HCT116 (cell line): Measurements from ENCODE around the gene ADH1C. TPM values are rescaled to one million over a fixed set of nuclear protein-coding genes. Genes with fewer than 3 reads are reported as not detected.

Experiments used
- ATAC-seq: fragments of 200-7000 bp; cut with Tn5 transposase; 2 replicates; pipeline ENCODE4 v1.9.1; 2020; ENCODE audit warnings: mild to moderate bottlenecking, moderate library complexity
- BruUV-seq: library from RNA; stranded (reverse); fragments of 400-500 nt; replicated peaks from 2 replicates; lab custom pipeline; 2021; lab: Mats Ljungman, UMichigan
- CTCF ChIA-PET: fragments of 300-600 bp; sonication (Branson Sonifier 250); formaldehyde crosslinking; loops from one replicate; lab custom pipeline; 2021; ENCODE audit warnings: antibody characterized with exemption; lab: Charles Lee
- POLR2A ChIA-PET: fragments of 300-600, 350-600 bp; sonication (Branson Sonifier 250); formaldehyde crosslinking; loops from one replicate; lab custom pipeline; 2021; ENCODE audit warnings: antibody characterized with exemption; lab: Charles Lee
- RAD21 ChIA-PET, 2 experiments: fragments of 300-600 bp; sonication (Branson Sonifier 250); formaldehyde crosslinking; loops; one replicate each; lab custom pipeline; 2023; ENCODE audit warnings: low total read pairs in 2 of 2; ENCODE audit not compliant: uncharacterized antibody in 2 of 2, unreplicated experiment in 2 of 2, low non-redundant PET in 1 of 2; lab: Charles Lee
- DNase-seq: peaks from one replicate; pipeline ENCODE4 v3.0.0-alpha.2; 2010; ENCODE audit warnings: low read depth, low spot score
- H2AFZ ChIP-seq: fragments of 200-600 bp; shearing (Covaris generic), sonication (generic); 2 replicates; pipeline ENCODE4 v1.6.1; 2017; ENCODE audit warnings: low read depth, mixed run types, mixed read lengths, antibody characterized with exemption, low read length; ENCODE audit not compliant: poor library complexity, severe bottlenecking
- H3K27ac ChIP-seq: 2 replicates; pipeline ENCODE4 v1.5.1; 2012; ENCODE audit warnings: low read depth, low read length
- H3K27me3 ChIP-seq: fragments of 200-600 bp; sonication (generic); 2 replicates; pipeline ENCODE4 v1.6.1; 2016; ENCODE audit warnings: mixed run types, low read length, mixed read lengths; ENCODE audit not compliant: insufficient read depth
- H3K36me3 ChIP-seq, 2 experiments: fragments of 200-500 bp in 1 of 2; fragments of 200-600 bp in 1 of 2; sonication (Bioruptor generic) in 1 of 2; sonication (generic) in 1 of 2; 2 replicates each; pipeline versions ENCODE4 v1.5.1 to v1.6.1; 2014 to 2016; ENCODE audit warnings: low read length in 2 of 2, inconsistent platforms in 1 of 2, mixed read lengths in 1 of 2, mixed run types in 1 of 2; ENCODE audit not compliant: insufficient read depth in 2 of 2, control insufficient read depth in 1 of 2
- H3K4me1 ChIP-seq, 2 experiments: fragments of 200-600 bp in 1 of 2; sonication (generic) in 1 of 2; 2 replicates each; pipeline versions ENCODE4 v1.5.1 to v1.6.1; 2012 to 2017; ENCODE audit warnings: low read length in 2 of 2, inconsistent platforms in 1 of 2, mild to moderate bottlenecking in 1 of 2, mixed read lengths in 1 of 2, mixed run types in 1 of 2, moderate library complexity in 1 of 2; ENCODE audit not compliant: insufficient read depth in 2 of 2, control insufficient read depth in 1 of 2
- H3K4me2 ChIP-seq: fragments of 200-600 bp; sonication (generic); 2 replicates; pipeline ENCODE4 v1.6.1; 2017; ENCODE audit warnings: mixed run types, low read length, mixed read lengths
- H3K4me3 ChIP-seq, 2 experiments: fragments of 200-600 bp in 1 of 2; sonication (generic) in 1 of 2; replicated peaks in 1 of 2; 2 replicates each; pipeline ENCODE4 v1.5.1; 2011 to 2016; ENCODE audit warnings: low read length in 2 of 2, control low read depth in 1 of 2, low read depth in 1 of 2, mild to moderate bottlenecking in 1 of 2, mixed read lengths in 1 of 2, mixed run types in 1 of 2
- H3K79me2 ChIP-seq: fragments of 200-600 bp; sonication (generic); 2 replicates; pipeline ENCODE4 v1.6.1; 2017; ENCODE audit warnings: mild to moderate bottlenecking, mixed run types, low read length, moderate library complexity, mixed read lengths; ENCODE audit not compliant: insufficient read depth
- H3K9ac ChIP-seq: fragments of 200-600 bp; sonication (generic); 2 replicates; pipeline ENCODE4 v1.6.1; 2016; ENCODE audit warnings: low read length, mixed read lengths
- H3K9me2 ChIP-seq: fragments of 200-600 bp; sonication (generic), shearing (Covaris generic); 2 replicates; pipeline ENCODE4 v1.6.1; 2017; ENCODE audit warnings: mixed run types, mild to moderate bottlenecking, moderate library complexity; ENCODE audit not compliant: insufficient read depth
- H3K9me3 ChIP-seq, 2 experiments: fragments of 200-500 bp in 1 of 2; fragments of 200-600 bp in 1 of 2; sonication (Bioruptor generic) in 1 of 2; sonication (generic) in 1 of 2; 2 replicates each; pipeline ENCODE4 v1.6.1; 2014 to 2017; ENCODE audit warnings: low read length in 2 of 2, mixed read lengths in 2 of 2, inconsistent platforms in 1 of 2, low read depth in 1 of 2, mild to moderate bottlenecking in 1 of 2, mixed run types in 1 of 2, moderate library complexity in 1 of 2; ENCODE audit not compliant: control insufficient read depth in 1 of 2, insufficient read depth in 1 of 2
- H4K20me1 ChIP-seq: fragments of 200-600 bp; sonication (generic), shearing (Covaris generic); 2 replicates; pipeline ENCODE4 v1.6.1; 2017; ENCODE audit warnings: mixed run types, mild to moderate bottlenecking, moderate library complexity; ENCODE audit not compliant: insufficient read depth
- ATF3 ChIP-seq: IDR thresholded peaks from 2 replicates; pipeline ENCODE4 v1.6.1; 2012
- ELF1 ChIP-seq: IDR thresholded peaks from 2 replicates; pipeline ENCODE4 v1.6.1; 2012; ENCODE audit warnings: low read depth, borderline replicate concordance
- EZH2 ChIP-seq: fragments of 200-600 bp; sonication (generic); IDR thresholded peaks from 2 replicates; pipeline ENCODE4 v1.6.1; 2017; ENCODE audit warnings: antibody characterized with exemption, mixed run types
- EZH2phosphoT487 ChIP-seq: fragments of 200-600 bp; IDR thresholded peaks from 2 replicates; pipeline ENCODE4 v1.6.1; 2018; ENCODE audit warnings: antibody characterized with exemption, borderline replicate concordance
- FOSL1 ChIP-seq: IDR thresholded peaks from 2 replicates; pipeline ENCODE4 v1.6.1; 2012; ENCODE audit warnings: low read depth
- JUND ChIP-seq: IDR thresholded peaks from 2 replicates; pipeline ENCODE4 v1.6.1; 2012
- MAX ChIP-seq: IDR thresholded peaks from 2 replicates; pipeline ENCODE4 v1.6.1; 2012
- POLR2A ChIP-seq: IDR thresholded peaks from 2 replicates; pipeline ENCODE4 v1.7.0; 2011; ENCODE audit warnings: borderline replicate concordance; ENCODE audit not compliant: insufficient read depth, insufficient read length; ENCODE audit errors: extremely low read depth
- RAD21 ChIP-seq: IDR thresholded peaks from 2 replicates; pipeline ENCODE4 v1.6.1; 2012; ENCODE audit warnings: low read depth, mild to moderate bottlenecking
- REST ChIP-seq: IDR thresholded peaks from 2 replicates; pipeline ENCODE4 v1.6.1; 2012; ENCODE audit warnings: low read depth
- SIN3A ChIP-seq: IDR thresholded peaks from 2 replicates; pipeline ENCODE4 v1.6.1; 2012; ENCODE audit warnings: low read depth
- SRF ChIP-seq: IDR thresholded peaks from 2 replicates; pipeline ENCODE4 v1.6.1; 2012; ENCODE audit warnings: low read depth
- TCF7L2 ChIP-seq: IDR thresholded peaks from 2 replicates; pipeline ENCODE4 v1.7.0; 2011; ENCODE audit warnings: borderline replicate concordance, inconsistent platforms; ENCODE audit not compliant: insufficient read depth, insufficient read length; ENCODE audit errors: extremely low read depth
- ZFX ChIP-seq: fragments of 450-650 bp; IDR thresholded peaks from 2 replicates; pipeline ENCODE4 v1.6.1; 2017
- ZNF274 ChIP-seq: fragments of 200-500 bp; sonication (Bioruptor generic); IDR thresholded peaks from 2 replicates; pipeline ENCODE4 v1.6.1; 2014; ENCODE audit warnings: mild to moderate bottlenecking, low read depth, low read length, inconsistent platforms
- intact Hi-C: fragments of 100-400 bp; cut with micrococcal nuclease; formaldehyde crosslinking; loops from 2 replicates; pipeline ENCODE4 v1.10.0; 2022
- total RNA-seq: library from RNA; stranded (reverse); gene quantifications from one replicate; pipeline ENCODE4 v1.2.1, GENCODE V29; 2021; ENCODE audit not compliant: unreplicated experiment

Gene ADH1C
- total RNA-seq, 1 experiment from 2014 or later: not detected

- CTCF ChIA-PET: interaction anchor here (1.0 kb wide), 1 partner anchor 62 kb away, joined by 3 read pairs; no protein-coding TSS in a partner anchor
- H2AFZ ChIP-seq: no peak overlapping the region
- no peak overlapping the region for H3K27ac ChIP-seq
- no peak for DNase-seq
- no TSS peak for BruUV-seq
- intact Hi-C loops: no loop called here
- POLR2A ChIA-PET: no interaction called here
- no peaks in the 10 kb centered on the region for H3K79me2 ChIP-seq
- RAD21 ChIA-PET: no interaction called here
- no peak for TF ChIP-seq TCF7L2
- no peak for TF ChIP-seq SIN3A
- no peak for TF ChIP-seq ZFX
- no peak for TF ChIP-seq EZH2phosphoT487
- no peak for TF ChIP-seq SRF
- no peak for TF ChIP-seq EZH2
- no peak for TF ChIP-seq ATF3
- no peak for TF ChIP-seq FOSL1
- no peak for TF ChIP-seq RAD21
- TF ChIP-seq REST: no peak
- TF ChIP-seq ZNF274: no peak
- no peak for TF ChIP-seq JUND
- no peak for TF ChIP-seq ELF1
- TF ChIP-seq POLR2A: no peak
- no peak for TF ChIP-seq MAX
- no peak overlapping the region for H3K4me2 ChIP-seq
- H3K27me3 ChIP-seq: no peaks in the 10 kb centered on the region
- H4K20me1 ChIP-seq: no peaks in the 10 kb centered on the region
- no peaks in the 10 kb centered on the region for H3K9me2 ChIP-seq
- H3K36me3 ChIP-seq: no peaks in the 10 kb centered on the region
- no peaks in the 10 kb centered on the region for H3K9me3 ChIP-seq
- no peak overlapping the region for H3K4me3 ChIP-seq
- no peak overlapping the region for H3K9ac ChIP-seq
- ATAC-seq: no peak
- peaks cover 0 to 9% of the 10 kb centered on the region in 2 experiments; a peak in 1 of 4 replicates for H3K4me1 ChIP-seq
Observed at GRCh38 chr4:99400831-99401230, 48.3 kb upstream of the ADH1C start.
